ENCODE measurements around the gene PHF5A. TPM values are rescaled to one million over a fixed set of nuclear protein-coding genes. Genes with fewer than 3 reads are reported as not detected.
"Not testable (repeated sequence)": the region's sequence is repeated elsewhere in the genome, so short reads cannot be mapped to it uniquely, and the experiment has no call there.

Gene PHF5A
- total and polyA plus RNA-seq, 10 of the 15 experiments (the other 5 are each of a cell fraction or from before 2014, with no cell fraction given) = 40.5 to 115 (median 79.2) TPM

- no peak overlapping the region for H3K27ac ChIP-seq (ENCODE audit: control insufficient read depth, insufficient read depth)
- in situ Hi-C loops (cut with MboI) = no loop called here
- POLR2A ChIA-PET = interaction anchor here (0.6 to 1.0 kb wide), 2 partner anchors 13 to 17 kb away, joined by 3 to 6 read pairs; no protein-coding TSS in a partner anchor
- RAD21 ChIA-PET (ENCODE audit: unreplicated experiment) = no interaction called here
- intact Hi-C loops (cut with micrococcal nuclease; ENCODE audit: unreplicated experiment) = no loop called here
- SMC1A ChIA-PET (ENCODE audit: uncharacterized antibody, unreplicated experiment) = interaction anchor here (1.1 to 3.1 kb wide), 4 partner anchors 10 to 58 kb away, joined by 4 to 9 read pairs (median 5); partner anchors contain the start of gene TOB2
- no peak overlapping the region for H3K4me2 ChIP-seq (ENCODE audit: control insufficient read depth, insufficient read depth)
- no peak overlapping the region for H3K9ac ChIP-seq (ENCODE audit: control insufficient read depth, insufficient read depth, low read length)
- peaks cover 11% of the 10 kb centered on the region for H3K79me2 ChIP-seq (ENCODE audit: control insufficient read depth, insufficient read depth, low read length)
- no peak for TF ChIP-seq CHD2 (IDR thresholded peaks at IDR 0.05; ENCODE audit: borderline replicate concordance, low read depth, low read length)
- no peak for TF ChIP-seq SRF (IDR thresholded peaks at IDR 0.05; ENCODE audit: low read depth in 2 of 2, low read length in 2 of 2)
- no peak for TF ChIP-seq HDAC2 (IDR thresholded peaks at IDR 0.05)
- TF ChIP-seq SUZ12 (IDR thresholded peaks at IDR 0.05; ENCODE audit: unreplicated experiment) = no peak
- no peak for TF ChIP-seq SPI1 (IDR thresholded peaks at IDR 0.05; ENCODE audit: borderline replicate concordance, insufficient read depth, low read depth, low read length)
- no peak for TF ChIP-seq FOXM1 (IDR thresholded peaks at IDR 0.05; ENCODE audit: low read depth, low read length)
- TF ChIP-seq ASH2L (IDR thresholded peaks at IDR 0.05; ENCODE audit: borderline replicate concordance, low read depth) = no peak
- no peak for TF ChIP-seq RCOR1 (conservative IDR thresholded peaks at IDR 0.05; ENCODE audit: low read depth, low read length)
- TF ChIP-seq NFIC (IDR thresholded peaks at IDR 0.05; ENCODE audit: low read depth, low read length) = no peak
- CTCF ChIA-PET = interaction anchor here (1.0 to 2.5 kb wide), 4 partner anchors 13 to 58 kb away, joined by 3 to 11 read pairs (median 6); no protein-coding TSS in a partner anchor
- H2AFZ ChIP-seq (ENCODE audit: control insufficient read depth, low read depth, low read length) = no peak overlapping the region
- no peaks in the 10 kb centered on the region for H3K27me3 ChIP-seq (replicated peaks in 1 of 2; ENCODE audit: control insufficient read depth in 2 of 2, insufficient read depth in 2 of 2, low read length in 1 of 2)
- BruUV-seq (replicated peaks) = no TSS peak
- H3K4me1 ChIP-seq (ENCODE audit: control insufficient read depth, insufficient read depth, low read length) = 0 out of 2 replicates have a peak, but pooled peaks cover under 1% of the 10 kb centered on the region
- H3K4me3 ChIP-seq = no peak overlapping the region
- peaks cover 11 to 41% of the 10 kb centered on the region in 2 experiments for H3K36me3 ChIP-seq (ENCODE audit: control insufficient read depth in 2 of 2, insufficient read depth in 2 of 2, low read length in 1 of 2)
- H3K9me3 ChIP-seq (replicated peaks; ENCODE audit: control insufficient read depth, insufficient read depth, low read length) = no peaks in the 10 kb centered on the region
- ATAC-seq = no peak
- WGBS (ENCODE audit: insufficient coverage, insufficient replicate concordance, low lambda C conversion rate, missing lambda C conversion rate) = 100% methylated on average over 4 of the region's 4 CpGs
- no peak for FAIRE-seq
- DNase-seq (ENCODE audit: low read depth, low spot score) = no peak
- H4K20me1 ChIP-seq (ENCODE audit: control insufficient read depth, insufficient read depth) = no peaks in the 10 kb centered on the region; the same call in 1 of the 2 replicates
Measured at GRCh38 chr22:41461901-41462300, 6.6 kb downstream of the PHF5A start.

GRCh38 chr22:41460071-41460470 is 8.4 kb downstream of the PHF5A start:
- H3K4me2 ChIP-seq (ENCODE audit: control insufficient read depth, insufficient read depth); BruUV-seq (replicated peaks); DNase-seq (ENCODE audit: low read depth, low spot score); H3K9ac ChIP-seq (ENCODE audit: control insufficient read depth, insufficient read depth, low read length); intact Hi-C loops (cut with micrococcal nuclease; ENCODE audit: unreplicated experiment); H3K4me1 ChIP-seq (ENCODE audit: control insufficient read depth, insufficient read depth, low read length); H4K20me1 ChIP-seq (ENCODE audit: control insufficient read depth, insufficient read depth); ATAC-seq; FAIRE-seq; H2AFZ ChIP-seq (ENCODE audit: control insufficient read depth, low read depth, low read length); H3K9me3 ChIP-seq (replicated peaks; ENCODE audit: control insufficient read depth, insufficient read depth, low read length); H3K4me3 ChIP-seq; in situ Hi-C loops (cut with MboI); H3K27ac ChIP-seq (ENCODE audit: control insufficient read depth, insufficient read depth); H3K27me3 ChIP-seq (replicated peaks in 1 of 2; ENCODE audit: control insufficient read depth in 2 of 2, insufficient read depth in 2 of 2, low read length in 1 of 2); H3K79me2 ChIP-seq (ENCODE audit: control insufficient read depth, insufficient read depth, low read length): not testable (repeated sequence)
- ChIA-PET POLR2A (interaction anchor here (2.2 kb wide), 1 partner anchor 11 kb away, joined by 10 read pairs; no protein-coding TSS in a partner anchor), SMC1A (ENCODE audit: uncharacterized antibody, unreplicated experiment) (interaction anchor here (1.4 kb wide), 1 partner anchor 57 kb away, joined by 3 read pairs; no protein-coding TSS in a partner anchor), CTCF (interaction anchor here (0.9 to 1.2 kb wide), 2 partner anchors 56 to 57 kb away, joined by 3 to 4 read pairs; no protein-coding TSS in a partner anchor), RAD21 (ENCODE audit: unreplicated experiment) (interaction anchor here (1.1 kb wide), 1 partner anchor 9 kb away, joined by 4 read pairs; the partner anchor contains the start of genes ACO2 and PHF5A)
- WGBS (ENCODE audit: insufficient coverage, insufficient replicate concordance, low lambda C conversion rate, missing lambda C conversion rate) = 98% methylated on average over 5 of the region's 5 CpGs
- H3K36me3 ChIP-seq (ENCODE audit: control insufficient read depth in 2 of 2, insufficient read depth in 2 of 2, low read length in 1 of 2) = peaks cover 5 to 27% of the 10 kb centered on the region in 2 experiments
